AG10803 (cell line): Measurements from ENCODE around the gene KDELR1.

Experiments
- DNase-seq: peaks from one replicate; pipeline ENCODE4 v3.0.0; 2010; ENCODE audit warnings: low read depth
- H3K4me3 ChIP-seq: 2 replicates; pipeline ENCODE4 v1.5.1; 2011; ENCODE audit warnings: mild to moderate bottlenecking, low read length, control low read depth
- TF ChIP-seq, protein P1 (sequence below): conservative IDR thresholded peaks from 2 replicates; pipeline ENCODE4 v1.5.1; 2011; ENCODE audit warnings: mild to moderate bottlenecking, low read length, control low read depth, inconsistent platforms

The KDELR1 gene

DNA sequence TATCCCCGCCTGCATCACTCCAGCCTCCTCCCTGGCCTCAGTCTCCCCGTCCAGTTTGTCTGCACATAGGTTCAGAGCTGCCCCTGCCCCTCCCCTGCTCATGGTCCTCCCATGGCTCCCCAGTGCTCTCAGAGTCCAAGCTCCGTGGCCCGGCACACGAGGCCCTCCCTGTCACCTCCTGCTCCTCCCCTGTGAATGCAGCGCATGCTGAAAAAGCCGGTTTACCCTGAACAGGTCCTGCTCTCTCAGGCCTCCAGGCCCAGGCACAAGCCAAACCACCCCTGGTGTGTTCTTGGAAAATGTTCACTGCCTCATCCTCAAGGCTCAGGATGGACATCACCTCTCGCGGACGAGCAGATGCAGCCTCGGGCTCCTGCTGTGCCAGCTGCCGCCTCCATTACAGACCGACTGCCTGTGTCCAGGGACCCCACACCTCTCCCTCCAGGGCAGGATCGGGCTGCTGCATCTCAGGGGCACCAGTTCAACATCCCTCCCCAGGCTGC is 53.0 kb downstream of the KDELR1 start:
- no peak overlapping the region for H3K4me3 ChIP-seq
- TF ChIP-seq, protein P1, sequence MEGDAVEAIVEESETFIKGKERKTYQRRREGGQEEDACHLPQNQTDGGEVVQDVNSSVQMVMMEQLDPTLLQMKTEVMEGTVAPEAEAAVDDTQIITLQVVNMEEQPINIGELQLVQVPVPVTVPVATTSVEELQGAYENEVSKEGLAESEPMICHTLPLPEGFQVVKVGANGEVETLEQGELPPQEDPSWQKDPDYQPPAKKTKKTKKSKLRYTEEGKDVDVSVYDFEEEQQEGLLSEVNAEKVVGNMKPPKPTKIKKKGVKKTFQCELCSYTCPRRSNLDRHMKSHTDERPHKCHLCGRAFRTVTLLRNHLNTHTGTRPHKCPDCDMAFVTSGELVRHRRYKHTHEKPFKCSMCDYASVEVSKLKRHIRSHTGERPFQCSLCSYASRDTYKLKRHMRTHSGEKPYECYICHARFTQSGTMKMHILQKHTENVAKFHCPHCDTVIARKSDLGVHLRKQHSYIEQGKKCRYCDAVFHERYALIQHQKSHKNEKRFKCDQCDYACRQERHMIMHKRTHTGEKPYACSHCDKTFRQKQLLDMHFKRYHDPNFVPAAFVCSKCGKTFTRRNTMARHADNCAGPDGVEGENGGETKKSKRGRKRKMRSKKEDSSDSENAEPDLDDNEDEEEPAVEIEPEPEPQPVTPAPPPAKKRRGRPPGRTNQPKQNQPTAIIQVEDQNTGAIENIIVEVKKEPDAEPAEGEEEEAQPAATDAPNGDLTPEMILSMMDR: no peak
- DNase-seq: no peak

DNA sequence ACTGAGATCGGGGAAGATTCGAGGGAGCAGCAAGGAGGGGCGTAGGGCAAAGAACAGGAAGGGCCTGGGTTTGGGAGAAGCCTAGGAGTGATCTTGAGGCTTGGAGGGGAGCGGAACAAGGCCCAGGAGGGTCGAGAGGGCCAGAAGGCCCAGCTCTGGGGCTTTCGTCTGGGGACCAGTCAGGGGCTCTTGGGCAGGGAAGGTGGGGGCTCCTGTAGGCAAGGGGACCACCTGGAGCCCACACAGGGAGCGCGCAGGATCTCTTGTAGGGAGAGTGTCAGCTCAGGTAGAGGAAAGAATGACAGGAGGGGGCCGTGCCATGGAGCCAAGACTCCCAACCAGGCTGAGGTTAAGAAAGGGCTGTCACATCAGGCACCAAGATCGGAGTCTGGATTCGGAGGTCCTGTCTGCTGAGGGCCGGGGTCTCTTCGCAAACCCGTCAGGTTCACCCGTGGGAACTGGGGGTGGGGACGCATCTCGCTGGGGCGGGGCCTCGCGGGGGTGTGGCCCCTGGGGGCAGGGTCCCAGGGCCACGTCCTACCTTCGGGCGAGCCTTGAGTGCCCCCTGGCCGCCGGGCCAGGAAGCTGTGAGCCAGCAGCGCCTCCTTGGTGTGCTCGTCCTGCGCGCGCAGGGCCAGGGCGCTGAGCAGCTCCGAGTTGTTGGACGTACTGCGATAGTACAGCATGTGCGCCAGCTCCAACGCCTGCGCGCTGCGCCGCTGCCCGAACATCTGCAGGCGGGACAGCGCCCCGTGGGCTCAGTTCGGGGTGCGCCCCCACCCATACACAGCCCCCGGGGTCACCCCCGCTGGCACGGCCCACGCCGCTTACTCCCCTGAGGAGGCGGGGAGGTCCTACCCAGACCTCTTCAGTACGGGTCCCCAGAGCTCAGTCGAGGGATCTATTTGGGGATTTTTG is 57.6 kb downstream of the KDELR1 start:
- H3K4me3 ChIP-seq: peak overlapping the region; percentile 58
- DNase-seq: peak; percentile 92
- TF ChIP-seq, protein P1: peak; percentile 72

DNA sequence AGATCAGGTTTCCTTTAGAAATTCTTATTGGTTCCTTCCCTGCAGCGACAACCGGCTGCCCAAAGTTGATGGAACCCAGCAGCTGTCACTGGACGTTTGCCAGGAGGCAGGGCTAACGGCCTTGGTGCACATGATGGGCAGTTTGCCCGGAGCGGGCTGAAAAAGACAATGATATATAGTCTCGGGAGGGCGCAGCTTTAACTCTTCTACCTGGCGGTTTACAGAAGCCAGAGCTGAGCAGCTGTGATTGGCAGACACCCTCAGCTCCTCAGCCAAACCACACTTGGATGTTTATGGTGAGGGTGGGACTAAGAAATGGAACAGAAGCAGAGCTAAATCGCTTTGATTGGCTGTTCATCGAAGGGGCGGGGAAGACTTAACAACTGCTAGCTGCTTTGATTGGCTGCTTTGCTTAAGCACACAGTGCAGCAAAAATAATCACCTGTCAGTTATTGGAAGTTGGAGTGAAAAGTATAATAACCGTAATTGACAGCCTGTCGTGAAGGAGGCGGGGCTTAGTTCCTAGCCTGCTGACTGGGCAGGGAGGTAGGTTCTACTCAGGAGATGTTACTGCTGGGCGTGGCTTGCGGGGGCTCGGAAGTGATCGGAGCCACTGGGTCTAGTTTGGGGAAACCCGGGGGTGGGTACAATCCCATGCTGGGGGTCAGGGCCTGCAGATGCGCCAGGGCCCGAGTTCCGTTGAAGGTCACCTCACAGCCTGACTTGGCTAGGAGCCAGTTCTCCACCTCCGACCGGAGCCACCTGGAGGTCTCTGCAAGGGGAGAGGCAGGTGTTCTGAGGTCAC is 58.5 kb downstream of the KDELR1 start:
- TF ChIP-seq, protein P1: no peak
- peak overlapping the region; percentile 46 for H3K4me3 ChIP-seq
- DNase-seq: peak; percentile 95
